Middle frontal gyrus (tissue), 1 donor: ENCODE data around the gene SMYD1.
A peak's percentile ranks its signal among the peaks of the same experiment; 100 is the strongest.

ENCODE experiments used
- DNase-seq: peaks from one replicate; pipeline ENCODE4 v3.0.0-alpha.2; 2015; ENCODE audit warnings: low spot score; ENCODE audit errors: extremely low spot score

SMYD1 gene

GRCh38 chr2:88121678-88122077 lies 54.1 kb downstream of the SMYD1 start:
- DNase-seq = no peak

GRCh38 chr2:88122141-88122884 lies 54.7 kb downstream of the SMYD1 start:
- no peak for DNase-seq

GRCh38 chr2:88123164-88123974 lies 55.7 kb downstream of the SMYD1 start:
- DNase-seq = no peak

- DNase-seq = no peak
Measured at GRCh38 chr2:88123975-88124917, 56.6 kb downstream of the SMYD1 start.

GRCh38 chr2:88125344-88125923 lies 57.8 kb downstream of the SMYD1 start:
- no peak for DNase-seq

- DNase-seq = no peak
Measured at GRCh38 chr2:88125924-88126771, 58.5 kb downstream of the SMYD1 start.

GRCh38 chr2:88126772-88127637 lies 59.4 kb downstream of the SMYD1 start:
- DNase-seq = no peak

GRCh38 chr2:88127638-88127887 lies 59.9 kb downstream of the SMYD1 start:
- DNase-seq = no peak

- DNase-seq = no peak
Measured at GRCh38 chr2:88127888-88128653, 60.4 kb downstream of the SMYD1 start, which contains the start of gene FABP1. FABP1 (minus strand) TSS chr2:88128062; CDS start chr2:88128017, 45 bp downstream.

GRCh38 chr2:88128654-88129312 lies 61.2 kb downstream of the SMYD1 start:
- no peak for DNase-seq

- no peak for DNase-seq
Measured at GRCh38 chr2:88129313-88129959, 61.8 kb downstream of the SMYD1 start.

- no peak for DNase-seq
Measured at GRCh38 chr2:88131201-88131998, 63.8 kb downstream of the SMYD1 start.

GRCh38 chr2:88131999-88132368 lies 64.4 kb downstream of the SMYD1 start:
- DNase-seq = no peak

GRCh38 chr2:88133875-88134274 lies 66.2 kb downstream of the SMYD1 start:
- no peak for DNase-seq

GRCh38 chr2:88136817-88137216 lies 69.2 kb downstream of the SMYD1 start:
- peak; percentile 8 for DNase-seq

GRCh38 chr2:88137833-88138232 lies 70.2 kb downstream of the SMYD1 start:
- DNase-seq = no peak

- no peak for DNase-seq
Measured at GRCh38 chr2:88139203-88139702, 71.6 kb downstream of the SMYD1 start.
